Body of pancreas (tissue), 4 donors: Measurements from ENCODE around the gene PIP5K1B.

Source experiments
- CTCF ChIP-seq, 7 experiments: fragments of 450-650 bp in 4 of 7; fragments of 200-600 bp in 3 of 7; sonication (generic) in 3 of 7; IDR thresholded peaks; one replicate each; pipeline ENCODE4 v1.5.1; 2016 to 2019; ENCODE audit warnings: antibody characterized with exemption in 7 of 7
- POLR2A ChIP-seq, 3 donors: fragments of 450-650 bp; IDR thresholded peaks; one replicate each; pipeline ENCODE4 v1.6.1; 2016; ENCODE audit warnings: antibody characterized with exemption in 3 of 3, mild to moderate bottlenecking in 2 of 3

DNA sequence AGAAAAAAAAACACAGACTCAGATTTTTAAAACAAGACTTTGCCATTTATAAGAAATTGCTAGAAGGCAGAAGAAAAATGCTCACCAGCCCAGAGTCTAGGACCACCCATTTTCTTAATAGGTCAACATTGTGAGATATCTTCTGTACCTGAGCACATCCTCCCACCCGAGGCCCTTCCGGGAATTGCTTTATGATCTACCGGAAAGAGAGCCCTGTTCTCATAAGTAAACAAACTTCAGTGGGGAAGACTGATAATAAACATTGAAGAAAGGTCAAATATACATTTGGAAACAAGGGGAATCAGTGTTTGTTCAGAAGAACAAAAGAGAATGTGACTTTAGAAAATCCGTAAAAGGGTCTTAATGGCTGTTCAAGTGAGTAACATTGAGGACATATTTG is 264.5 kb downstream of the PIP5K1B start:
- TF ChIP-seq CTCF (IDR thresholded peaks at IDR 0.05) (no peak), POLR2A (IDR thresholded peaks at IDR 0.05) (no peak)
